Measurements from ENCODE around the gene ROGDI. TPM values are rescaled to one million over a fixed set of nuclear protein-coding genes. Genes with fewer than 3 reads are reported as not detected.
A peak's percentile ranks its signal among the peaks of the same experiment; 100 is the strongest.

Gene ROGDI
- total and polyA plus RNA-seq, 10 of the 15 experiments (the other 5 are each of a cell fraction or from before 2014, with no cell fraction given), result 0.40 to 23.5 (median 12.3) TPM

DNA sequence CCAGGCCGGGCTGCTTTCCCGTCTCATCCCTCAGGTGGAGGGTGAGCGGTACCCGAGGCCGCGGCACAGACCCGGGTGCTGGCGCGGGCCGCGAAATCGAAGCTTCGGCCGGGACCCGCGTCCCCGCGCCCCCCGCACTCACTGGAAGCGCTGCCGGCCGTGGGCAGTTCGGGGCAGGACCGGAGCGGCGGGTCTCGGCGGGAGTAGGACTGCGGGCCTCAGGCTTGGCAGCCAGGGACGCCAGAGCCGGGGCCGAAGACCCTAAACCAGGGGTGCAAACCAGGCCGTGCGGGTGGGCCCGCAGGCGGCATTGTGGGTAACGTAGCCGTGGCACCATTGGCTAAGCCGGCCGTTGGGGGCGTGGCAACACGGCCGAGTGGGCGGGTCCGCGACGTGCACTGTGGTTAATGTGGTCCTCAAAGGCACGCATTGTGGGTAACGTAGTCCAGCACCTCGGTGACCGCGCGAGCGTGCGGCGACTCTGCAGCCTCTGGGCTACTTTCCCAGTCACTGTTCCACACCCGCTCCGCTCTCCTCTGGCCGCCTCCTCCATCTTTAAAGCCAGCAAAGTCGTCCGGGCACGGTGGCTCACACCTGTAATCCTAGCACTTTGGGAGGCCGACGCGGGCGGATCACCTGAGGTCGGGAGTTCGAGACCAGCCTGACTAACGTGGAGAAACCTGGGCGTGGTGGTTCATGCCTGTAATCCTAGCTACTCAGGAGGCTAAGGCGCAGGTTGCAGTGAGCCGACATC is 35.4 kb downstream of the ROGDI start, which contains the start of gene ZNF500 (continued):
- TF ChIP-seq HDAC6 (IDR thresholded peaks at IDR 0.05; ENCODE audit: unreplicated experiment) (no peak), BMI1 (IDR thresholded peaks at IDR 0.05; ENCODE audit: borderline replicate concordance) (no peak), TCF3 (IDR thresholded peaks at IDR 0.05; ENCODE audit: borderline replicate concordance, insufficient read depth, low read depth, low read length) (no peak), YY1 (IDR thresholded peaks at IDR 0.05; ENCODE audit: low read depth, low read length) (peak; percentile 70), ZSCAN29 (IDR thresholded peaks at IDR 0.05) (no peak), SUZ12 (IDR thresholded peaks at IDR 0.05; ENCODE audit: unreplicated experiment) (no peak), CBX5 (IDR thresholded peaks at IDR 0.05; ENCODE audit: low read depth) (no peak), TCF7 (IDR thresholded peaks at IDR 0.05; ENCODE audit: borderline replicate concordance) (no peak), FOXM1 (IDR thresholded peaks at IDR 0.05; ENCODE audit: low read depth, low read length) (no peak), PAX5 (IDR thresholded peaks at IDR 0.05; ENCODE audit: borderline replicate concordance, low read depth, low read length) (0 out of 2 replicates have a peak, but pooled peaks have one; percentile 10), RCOR1 (conservative IDR thresholded peaks at IDR 0.05; ENCODE audit: low read depth, low read length) (no peak), POLR2AphosphoS2 (IDR thresholded peaks at IDR 0.05; ENCODE audit: low read depth, low read length) (no peak), NBN (IDR thresholded peaks at IDR 0.05) (peak; percentile 58; the same call in 1 of the 2 replicates), FOXK2 (IDR thresholded peaks at IDR 0.05) (peak; percentile 46; the same call in 1 of the 2 replicates), LARP7 (IDR thresholded peaks at IDR 0.05) (peak; percentile 74), ZNF622 (IDR thresholded peaks at IDR 0.05) (no peak), SMAD1 (IDR thresholded peaks at IDR 0.05; ENCODE audit: low read depth, partially characterized antibody) (no peak), EP300 (IDR thresholded peaks at IDR 0.05; ENCODE audit: borderline replicate concordance in 1 of 2, control insufficient read depth in 1 of 2, low read depth in 2 of 2, low read length in 2 of 2) (peak in 1 of 2 experiments; percentile 39; a peak in 1 of 4 replicates), BHLHE40 (IDR thresholded peaks at IDR 0.05; ENCODE audit: borderline replicate concordance in 1 of 2, low read depth in 2 of 2, low read length in 1 of 2) (peak; percentile 72 to 92; a peak in 3 of 4 replicates), SP1 (IDR thresholded peaks at IDR 0.05; ENCODE audit: low read depth, low read length) (peak; percentile 93), IKZF1 (conservative IDR thresholded peaks at IDR 0.05) (peak; percentile 97)
- TF ChIP-seq, protein P1, sequence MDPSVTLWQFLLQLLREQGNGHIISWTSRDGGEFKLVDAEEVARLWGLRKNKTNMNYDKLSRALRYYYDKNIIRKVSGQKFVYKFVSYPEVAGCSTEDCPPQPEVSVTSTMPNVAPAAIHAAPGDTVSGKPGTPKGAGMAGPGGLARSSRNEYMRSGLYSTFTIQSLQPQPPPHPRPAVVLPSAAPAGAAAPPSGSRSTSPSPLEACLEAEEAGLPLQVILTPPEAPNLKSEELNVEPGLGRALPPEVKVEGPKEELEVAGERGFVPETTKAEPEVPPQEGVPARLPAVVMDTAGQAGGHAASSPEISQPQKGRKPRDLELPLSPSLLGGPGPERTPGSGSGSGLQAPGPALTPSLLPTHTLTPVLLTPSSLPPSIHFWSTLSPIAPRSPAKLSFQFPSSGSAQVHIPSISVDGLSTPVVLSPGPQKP (IDR thresholded peaks at IDR 0.05; ENCODE audit: low read depth, low read length), result 0 out of 2 replicates have a peak, but pooled peaks have one; percentile 46
- TF ChIP-seq, protein P2, sequence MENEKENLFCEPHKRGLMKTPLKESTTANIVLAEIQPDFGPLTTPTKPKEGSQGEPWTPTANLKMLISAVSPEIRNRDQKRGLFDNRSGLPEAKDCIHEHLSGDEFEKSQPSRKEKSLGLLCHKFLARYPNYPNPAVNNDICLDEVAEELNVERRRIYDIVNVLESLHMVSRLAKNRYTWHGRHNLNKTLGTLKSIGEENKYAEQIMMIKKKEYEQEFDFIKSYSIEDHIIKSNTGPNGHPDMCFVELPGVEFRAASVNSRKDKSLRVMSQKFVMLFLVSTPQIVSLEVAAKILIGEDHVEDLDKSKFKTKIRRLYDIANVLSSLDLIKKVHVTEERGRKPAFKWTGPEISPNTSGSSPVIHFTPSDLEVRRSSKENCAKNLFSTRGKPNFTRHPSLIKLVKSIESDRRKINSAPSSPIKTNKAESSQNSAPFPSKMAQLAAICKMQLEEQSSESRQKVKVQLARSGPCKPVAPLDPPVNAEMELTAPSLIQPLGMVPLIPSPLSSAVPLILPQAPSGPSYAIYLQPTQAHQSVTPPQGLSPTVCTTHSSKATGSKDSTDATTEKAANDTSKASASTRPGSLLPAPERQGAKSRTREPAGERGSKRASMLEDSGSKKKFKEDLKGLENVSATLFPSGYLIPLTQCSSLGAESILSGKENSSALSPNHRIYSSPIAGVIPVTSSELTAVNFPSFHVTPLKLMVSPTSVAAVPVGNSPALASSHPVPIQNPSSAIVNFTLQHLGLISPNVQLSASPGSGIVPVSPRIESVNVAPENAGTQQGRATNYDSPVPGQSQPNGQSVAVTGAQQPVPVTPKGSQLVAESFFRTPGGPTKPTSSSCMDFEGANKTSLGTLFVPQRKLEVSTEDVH (IDR thresholded peaks at IDR 0.05; ENCODE audit: low read depth, partially characterized antibody), result no peak
- TF ChIP-seq, protein P3, sequence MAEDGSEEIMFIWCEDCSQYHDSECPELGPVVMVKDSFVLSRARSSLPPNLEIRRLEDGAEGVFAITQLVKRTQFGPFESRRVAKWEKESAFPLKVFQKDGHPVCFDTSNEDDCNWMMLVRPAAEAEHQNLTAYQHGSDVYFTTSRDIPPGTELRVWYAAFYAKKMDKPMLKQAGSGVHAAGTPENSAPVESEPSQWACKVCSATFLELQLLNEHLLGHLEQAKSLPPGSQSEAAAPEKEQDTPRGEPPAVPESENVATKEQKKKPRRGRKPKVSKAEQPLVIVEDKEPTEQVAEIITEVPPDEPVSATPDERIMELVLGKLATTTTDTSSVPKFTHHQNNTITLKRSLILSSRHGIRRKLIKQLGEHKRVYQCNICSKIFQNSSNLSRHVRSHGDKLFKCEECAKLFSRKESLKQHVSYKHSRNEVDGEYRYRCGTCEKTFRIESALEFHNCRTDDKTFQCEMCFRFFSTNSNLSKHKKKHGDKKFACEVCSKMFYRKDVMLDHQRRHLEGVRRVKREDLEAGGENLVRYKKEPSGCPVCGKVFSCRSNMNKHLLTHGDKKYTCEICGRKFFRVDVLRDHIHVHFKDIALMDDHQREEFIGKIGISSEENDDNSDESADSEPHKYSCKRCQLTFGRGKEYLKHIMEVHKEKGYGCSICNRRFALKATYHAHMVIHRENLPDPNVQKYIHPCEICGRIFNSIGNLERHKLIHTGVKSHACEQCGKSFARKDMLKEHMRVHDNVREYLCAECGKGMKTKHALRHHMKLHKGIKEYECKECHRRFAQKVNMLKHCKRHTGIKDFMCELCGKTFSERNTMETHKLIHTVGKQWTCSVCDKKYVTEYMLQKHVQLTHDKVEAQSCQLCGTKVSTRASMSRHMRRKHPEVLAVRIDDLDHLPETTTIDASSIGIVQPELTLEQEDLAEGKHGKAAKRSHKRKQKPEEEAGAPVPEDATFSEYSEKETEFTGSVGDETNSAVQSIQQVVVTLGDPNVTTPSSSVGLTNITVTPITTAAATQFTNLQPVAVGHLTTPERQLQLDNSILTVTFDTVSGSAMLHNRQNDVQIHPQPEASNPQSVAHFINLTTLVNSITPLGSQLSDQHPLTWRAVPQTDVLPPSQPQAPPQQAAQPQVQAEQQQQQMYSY (CRISPR knock-in tag; IDR thresholded peaks at IDR 0.05), result no peak
